H54 (cell line): ENCODE data around the gene CSNK2A3.
A peak's percentile ranks its signal among the peaks of the same experiment; 100 is the strongest.
"Not testable (repeated sequence)": the region's sequence is repeated elsewhere in the genome, so short reads cannot be mapped to it uniquely, and the experiment has no call there.

Experiments used
- DNase-seq: peaks from one replicate; pipeline ENCODE4 v3.0.0; 2011; ENCODE audit warnings: low spot score, mixed read lengths; ENCODE audit not compliant: insufficient read length
- FAIRE-seq: peaks from 3 replicates; lab custom pipeline; 2011; peaks lifted over from hg19 to GRCh38; lab: Jason Lieb, UNC
- POLR2A ChIP-seq: IDR thresholded peaks from 2 replicates; pipeline ENCODE4 v1.6.1; 2011; ENCODE audit warnings: low read depth, mild to moderate bottlenecking, low read length

Gene CSNK2A3

GRCh38 chr11:11352878-11353277, at the start of gene CSNK2A3:
CSNK2A3 (minus strand) TSS chr11:11353250; CDS start chr11:11353119, 131 bp downstream.
- not testable (repeated sequence) for FAIRE-seq

GRCh38 chr11:11401960-11402535, 49.0 kb upstream of the CSNK2A3 start:
- no peak for FAIRE-seq
- no peak for TF ChIP-seq POLR2A
- DNase-seq, result no peak

More at GRCh38 chr11:11352878-11353277, at the start of gene CSNK2A3:
- not testable (repeated sequence) for DNase-seq

- no peak for TF ChIP-seq POLR2A
- FAIRE-seq, result no peak
- DNase-seq, result no peak
Measured at GRCh38 chr11:11400635-11401232, 47.7 kb upstream of the CSNK2A3 start.

- TF ChIP-seq POLR2A, result no peak
- FAIRE-seq, result no peak
- no peak for DNase-seq
Measured at GRCh38 chr11:11400121-11400520, 47.1 kb upstream of the CSNK2A3 start.

- DNase-seq, result no peak
- no peak for TF ChIP-seq POLR2A
- no peak for FAIRE-seq
Measured at GRCh38 chr11:11397781-11398180, 44.7 kb upstream of the CSNK2A3 start.

- DNase-seq, result no peak
- TF ChIP-seq POLR2A, result no peak
- no peak for FAIRE-seq
Measured at GRCh38 chr11:11397036-11397415, 44.0 kb upstream of the CSNK2A3 start.

GRCh38 chr11:11396301-11397035, 43.4 kb upstream of the CSNK2A3 start:
- no peak for TF ChIP-seq POLR2A
- DNase-seq (peak; percentile 53), FAIRE-seq (no peak)

- DNase-seq, result no peak
- TF ChIP-seq POLR2A, result no peak
- FAIRE-seq, result no peak
Measured at GRCh38 chr11:11395126-11395525, 42.1 kb upstream of the CSNK2A3 start.

GRCh38 chr11:11394241-11394640, 41.2 kb upstream of the CSNK2A3 start:
- DNase-seq (no peak), FAIRE-seq (no peak)
- no peak for TF ChIP-seq POLR2A

GRCh38 chr11:11391796-11392463, 38.9 kb upstream of the CSNK2A3 start:
- DNase-seq (peak; percentile 64), FAIRE-seq (no peak)
- TF ChIP-seq POLR2A, result no peak

GRCh38 chr11:11391169-11391568, 38.1 kb upstream of the CSNK2A3 start:
- FAIRE-seq (no peak), DNase-seq (no peak)
- no peak for TF ChIP-seq POLR2A

GRCh38 chr11:11390068-11390771, 37.2 kb upstream of the CSNK2A3 start:
- DNase-seq, result no peak
- FAIRE-seq, result no peak
- no peak for TF ChIP-seq POLR2A

- TF ChIP-seq POLR2A, result no peak
- FAIRE-seq, result no peak
- DNase-seq, result no peak
Measured at GRCh38 chr11:11389238-11389637, 36.2 kb upstream of the CSNK2A3 start.
